HG03575 (cell line): ENCODE data around the gene CPD.
"Not testable (repeated sequence)": the region's sequence is repeated elsewhere in the genome, so short reads cannot be mapped to it uniquely, and the experiment has no call there.

Source experiments
- ATAC-seq: cut with Tn5 transposase; IDR thresholded peaks from one replicate; pipeline ENCODE4 v1.9.1; 2021; ENCODE audit not compliant: unreplicated experiment, insufficient number of reproducible peaks, low FRiP score; ENCODE audit errors: extremely low read depth

CPD gene

DNA sequence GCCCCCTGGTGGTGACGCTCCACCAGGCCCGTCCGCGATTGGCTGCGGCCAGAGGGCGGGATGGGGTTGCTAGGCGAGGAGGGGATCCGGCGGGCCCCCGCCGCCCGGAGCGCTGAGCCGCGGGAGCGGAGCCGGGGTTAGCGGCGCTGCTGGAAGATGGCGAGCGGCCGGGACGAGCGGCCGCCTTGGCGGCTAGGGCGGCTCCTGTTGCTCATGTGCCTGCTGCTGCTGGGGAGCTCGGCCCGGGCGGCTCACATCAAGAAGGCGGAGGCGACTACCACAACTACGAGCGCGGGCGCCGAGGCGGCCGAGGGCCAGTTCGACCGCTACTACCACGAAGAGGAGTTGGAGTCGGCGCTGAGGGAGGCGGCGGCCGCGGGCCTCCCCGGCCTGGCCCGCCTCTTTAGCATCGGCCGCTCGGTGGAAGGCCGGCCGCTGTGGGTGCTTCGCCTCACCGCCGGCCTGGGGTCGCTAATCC lies at the start of gene CPD:
TSS of gene CPD (plus strand) at position 103 of the 478 bp plus-strand sequence. CDS start at position 157, 54 bp downstream.
- no peak for ATAC-seq

DNA sequence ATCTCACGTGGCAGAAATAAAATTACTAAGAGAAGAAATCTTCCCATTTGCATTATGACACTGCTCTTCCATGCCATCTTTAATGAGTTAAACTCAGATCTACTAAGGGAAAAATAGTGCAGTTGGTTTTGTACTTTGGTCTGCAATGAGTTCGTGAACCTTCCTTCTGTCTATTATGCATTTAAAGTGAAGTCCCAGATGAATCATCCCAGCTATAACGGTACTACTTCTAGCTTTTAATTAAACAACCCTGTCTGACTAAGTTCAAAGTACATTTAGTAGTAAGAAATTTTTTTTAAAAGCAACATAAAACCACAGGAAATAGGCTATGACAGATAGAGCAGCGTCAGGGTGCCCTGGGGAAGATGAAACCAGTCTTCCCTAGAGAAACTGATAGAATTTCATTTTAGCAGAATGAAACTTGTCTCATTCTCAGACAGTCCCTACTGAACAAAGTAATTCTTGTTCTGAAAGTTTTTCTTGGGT lies 46.6 kb upstream of the CPD start:
- no peak for ATAC-seq

DNA sequence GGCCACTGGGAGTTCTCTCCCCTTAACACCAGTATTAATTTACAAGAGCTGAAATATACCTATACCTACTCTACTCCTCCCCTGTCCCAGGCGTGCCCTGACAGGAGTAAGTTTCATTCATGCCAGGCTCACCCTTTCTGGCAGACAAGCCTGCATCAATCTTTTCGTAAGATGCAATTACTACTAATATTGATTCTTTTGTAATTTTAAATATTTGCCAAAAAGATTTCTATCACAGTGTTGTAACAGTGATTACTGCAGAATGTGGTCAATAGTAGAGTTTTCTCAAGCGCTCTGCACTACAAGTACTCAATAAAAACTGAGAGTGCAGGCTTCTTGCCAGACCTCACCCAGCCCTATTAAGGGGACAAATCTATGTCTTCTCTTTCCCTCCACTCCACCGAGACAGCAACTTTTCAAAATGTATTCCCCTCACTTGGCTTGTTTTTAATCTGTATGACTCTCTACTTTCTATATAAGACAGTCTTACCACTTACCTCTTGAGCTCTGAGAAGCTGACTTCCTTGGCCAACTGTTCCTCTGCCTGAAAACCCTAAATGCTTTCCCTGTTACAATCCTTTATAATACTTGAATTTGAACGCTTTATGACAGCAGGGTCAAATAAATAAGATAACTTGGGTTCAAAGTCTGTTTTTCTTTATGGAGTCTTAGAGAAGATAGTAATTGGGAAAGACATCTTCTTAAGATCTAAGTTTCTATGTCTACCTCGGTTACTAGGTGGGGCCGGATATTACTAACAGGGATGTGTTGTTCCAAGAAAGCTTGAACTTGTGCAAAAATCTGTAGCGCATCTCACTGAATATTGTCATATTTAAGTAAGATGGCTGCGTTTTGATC lies 45.0 kb upstream of the CPD start, which contains the start of gene TMIGD1:
TSS of gene TMIGD1 (minus strand) at position 555 of the 858 bp plus-strand sequence. CDS start 1,924 bp downstream, outside the sequence.
- ATAC-seq, result no peak

DNA sequence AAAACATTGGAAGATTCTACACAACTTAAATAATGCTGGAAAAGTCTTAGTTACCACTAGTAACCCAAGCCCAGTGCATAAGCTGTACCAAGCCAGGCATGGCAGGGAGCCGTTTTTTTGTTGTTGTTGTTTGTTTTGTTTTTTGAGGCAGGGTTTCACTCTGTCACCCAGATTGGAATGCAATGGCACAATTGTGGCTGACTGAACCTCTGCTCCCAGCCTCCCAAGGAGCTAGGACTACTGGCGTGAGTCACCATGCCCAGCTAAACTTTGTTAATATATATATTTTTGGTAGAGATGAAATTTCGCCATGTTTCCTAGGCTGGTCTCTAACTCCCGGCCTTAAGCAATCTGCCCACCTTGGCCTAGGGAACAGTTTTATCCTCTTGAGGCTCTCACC lies 44.3 kb upstream of the CPD start:
- ATAC-seq, result no peak

DNA sequence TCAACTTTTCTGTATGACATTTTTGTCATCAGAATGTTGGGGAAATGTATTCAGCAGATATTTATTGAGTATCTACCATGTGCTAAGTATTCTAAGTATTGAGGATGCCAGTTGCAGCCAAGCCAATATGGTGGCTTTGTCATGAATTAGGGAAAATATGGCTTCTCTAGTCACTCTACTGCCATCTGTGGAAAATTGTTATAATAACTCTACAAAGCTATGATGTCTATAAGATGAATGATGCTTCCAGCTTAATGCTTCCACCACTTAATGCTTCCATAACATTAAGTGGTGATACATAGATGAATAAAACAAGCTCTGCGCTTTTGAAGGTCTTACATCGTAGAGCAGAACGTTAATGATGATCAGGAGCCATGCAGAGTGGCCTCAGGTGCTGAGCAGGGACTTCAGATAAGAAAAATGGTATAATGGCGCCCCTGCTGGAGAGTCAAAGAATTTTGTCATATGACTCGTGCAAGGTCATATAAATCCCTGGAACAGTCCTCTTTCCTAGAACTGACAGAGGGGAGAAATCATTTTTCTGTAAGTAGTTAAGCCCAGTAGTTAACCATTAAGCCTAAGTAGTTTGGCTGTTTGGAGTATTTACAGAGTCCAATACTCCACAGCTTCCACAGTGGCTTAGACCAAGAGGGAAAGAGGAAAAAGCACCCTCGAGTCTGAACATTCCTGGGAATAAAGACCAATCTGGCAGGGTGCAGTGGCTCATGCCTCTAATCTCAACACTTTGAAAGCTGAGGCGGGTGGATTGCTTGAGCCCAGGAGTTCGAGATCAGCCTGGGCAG lies 42.2 kb upstream of the CPD start:
- ATAC-seq, result no peak

DNA sequence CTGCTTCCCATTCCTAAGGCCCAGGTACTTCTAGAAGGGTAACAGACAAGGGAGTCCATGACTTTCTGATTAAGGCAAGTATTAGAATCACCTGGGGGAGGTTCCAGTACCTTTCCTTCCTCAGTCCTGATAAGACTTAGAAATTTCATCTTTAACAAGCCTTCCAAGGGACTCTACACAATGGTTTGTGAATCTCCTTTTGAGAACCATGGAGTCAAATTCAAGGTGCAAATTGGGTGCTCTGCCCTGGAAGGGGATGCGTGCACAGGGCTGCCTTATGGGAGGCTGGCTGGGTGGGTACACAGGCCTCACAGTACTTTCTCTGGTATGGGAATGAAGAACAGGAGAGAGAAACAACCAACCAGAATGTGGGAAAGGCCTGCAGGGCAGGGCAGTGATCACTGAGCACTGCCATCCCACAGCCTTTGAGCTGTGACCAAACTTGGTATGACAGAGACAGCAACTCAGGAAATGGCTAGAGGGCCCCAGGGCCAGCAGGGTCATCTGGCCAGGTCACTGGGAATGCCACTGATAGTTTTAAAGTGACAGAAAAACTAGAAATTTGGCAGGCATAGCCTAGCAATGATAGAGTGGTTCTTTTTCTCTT lies 41.2 kb upstream of the CPD start:
- ATAC-seq, result no peak

DNA sequence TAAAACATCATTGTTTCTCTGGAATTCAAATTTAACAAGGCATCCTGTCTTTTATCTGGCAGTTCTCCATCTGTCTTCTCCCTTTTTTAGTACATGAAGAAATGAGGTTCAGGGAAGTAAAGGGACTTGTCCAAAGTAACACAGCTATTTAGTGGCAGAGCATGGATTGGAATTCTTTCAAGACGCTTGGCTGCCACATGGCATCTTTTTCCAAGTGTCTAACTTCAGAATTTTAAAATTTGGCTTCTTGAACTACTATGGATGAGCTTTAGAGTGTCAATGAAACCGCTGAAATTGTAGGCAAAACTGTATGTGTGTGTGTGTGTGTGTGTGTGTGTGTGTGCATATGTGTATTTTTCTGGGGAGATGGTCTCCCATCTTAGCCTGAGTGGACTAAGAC lies 39.6 kb upstream of the CPD start:
- ATAC-seq, result no peak

DNA sequence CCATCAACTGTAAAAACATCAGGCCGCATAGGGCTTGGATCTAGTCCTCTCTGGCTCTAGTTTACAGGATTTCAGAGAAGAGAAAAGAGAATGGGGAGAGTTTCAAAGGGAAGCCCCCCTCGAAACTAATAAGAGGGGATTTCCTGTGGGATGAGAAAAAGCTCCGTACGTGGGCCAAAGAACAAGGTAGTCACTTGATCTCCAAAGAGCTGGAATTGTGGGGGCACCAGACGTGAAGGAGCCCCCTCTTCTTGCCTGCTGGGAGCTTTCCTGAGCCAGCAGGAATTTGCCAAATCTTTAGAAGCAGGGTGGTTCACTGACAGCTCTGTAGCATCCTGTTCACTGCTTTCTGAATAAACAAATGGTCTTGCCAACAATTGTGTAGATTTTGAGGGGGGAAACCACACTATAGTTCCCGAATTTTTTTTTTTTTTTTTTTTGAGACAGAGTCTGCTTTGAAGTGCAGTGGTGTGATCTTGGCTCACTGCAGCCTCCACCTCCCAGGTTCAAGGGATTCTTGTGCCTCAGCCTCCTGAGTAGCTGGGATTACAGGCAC lies 37.8 kb upstream of the CPD start:
- ATAC-seq, result no peak

DNA sequence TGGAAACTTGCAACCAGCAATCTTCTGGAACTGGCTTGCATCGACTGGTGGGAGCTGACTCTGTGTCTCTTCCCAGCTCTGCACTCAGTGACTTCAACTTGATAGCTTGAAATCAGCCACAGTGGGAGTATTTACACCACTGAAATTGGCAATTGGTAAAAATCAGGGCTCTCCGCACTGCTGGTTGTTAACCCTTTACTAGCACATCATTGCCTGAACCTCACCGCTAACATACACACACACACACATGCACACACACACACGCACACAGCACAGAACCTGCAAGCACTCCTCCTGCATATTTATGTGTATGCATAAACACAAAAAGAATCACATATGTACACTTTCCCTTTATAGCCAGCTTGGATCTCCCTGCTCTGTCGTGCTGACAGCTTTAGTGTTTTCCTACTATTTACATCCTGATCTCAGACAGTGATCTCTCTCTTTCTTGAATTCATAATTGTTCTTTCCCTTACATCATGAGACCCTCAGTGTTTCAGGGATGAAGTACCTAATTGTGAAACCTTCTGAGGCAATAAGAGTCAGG lies 37.0 kb upstream of the CPD start:
- no peak for ATAC-seq

DNA sequence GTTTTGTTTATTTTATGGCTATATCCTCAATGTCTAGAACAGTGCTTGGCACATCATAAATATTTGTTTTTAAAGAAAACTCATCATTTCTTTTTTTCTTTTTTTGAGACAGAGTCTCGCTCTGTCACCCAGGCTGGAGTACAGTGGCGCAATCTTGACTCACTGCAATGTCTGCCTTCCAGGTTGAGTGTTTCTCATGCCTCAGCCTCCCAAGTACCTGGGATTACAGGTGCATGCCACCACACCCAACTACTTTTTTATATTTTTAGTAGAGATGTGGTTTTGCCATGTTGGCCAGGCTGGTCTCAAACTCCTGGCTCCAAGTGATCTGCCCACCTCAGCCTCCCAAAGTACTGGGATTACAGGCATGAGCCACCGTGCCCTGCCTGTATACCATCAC lies 35.5 kb upstream of the CPD start:
- not testable (repeated sequence) for ATAC-seq

DNA sequence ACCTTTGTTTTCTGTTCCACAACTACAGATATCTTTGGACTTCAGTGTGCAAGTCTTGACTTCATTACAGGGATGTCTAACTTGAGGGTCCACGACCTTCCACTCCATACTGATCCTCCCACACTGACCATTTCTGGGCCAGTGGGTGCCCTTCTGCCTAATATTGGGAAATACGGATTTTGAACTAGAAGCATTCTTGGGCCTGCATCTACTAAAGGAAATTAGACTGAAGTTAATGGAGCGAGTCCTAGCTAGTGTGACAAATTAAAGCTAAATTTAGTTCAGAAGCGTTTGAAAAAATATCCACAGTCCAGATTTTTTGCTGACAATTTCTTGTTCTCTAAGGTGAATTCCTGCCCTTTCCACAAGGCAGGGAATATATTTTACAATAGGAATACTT lies 34.9 kb upstream of the CPD start:
- no peak for ATAC-seq

DNA sequence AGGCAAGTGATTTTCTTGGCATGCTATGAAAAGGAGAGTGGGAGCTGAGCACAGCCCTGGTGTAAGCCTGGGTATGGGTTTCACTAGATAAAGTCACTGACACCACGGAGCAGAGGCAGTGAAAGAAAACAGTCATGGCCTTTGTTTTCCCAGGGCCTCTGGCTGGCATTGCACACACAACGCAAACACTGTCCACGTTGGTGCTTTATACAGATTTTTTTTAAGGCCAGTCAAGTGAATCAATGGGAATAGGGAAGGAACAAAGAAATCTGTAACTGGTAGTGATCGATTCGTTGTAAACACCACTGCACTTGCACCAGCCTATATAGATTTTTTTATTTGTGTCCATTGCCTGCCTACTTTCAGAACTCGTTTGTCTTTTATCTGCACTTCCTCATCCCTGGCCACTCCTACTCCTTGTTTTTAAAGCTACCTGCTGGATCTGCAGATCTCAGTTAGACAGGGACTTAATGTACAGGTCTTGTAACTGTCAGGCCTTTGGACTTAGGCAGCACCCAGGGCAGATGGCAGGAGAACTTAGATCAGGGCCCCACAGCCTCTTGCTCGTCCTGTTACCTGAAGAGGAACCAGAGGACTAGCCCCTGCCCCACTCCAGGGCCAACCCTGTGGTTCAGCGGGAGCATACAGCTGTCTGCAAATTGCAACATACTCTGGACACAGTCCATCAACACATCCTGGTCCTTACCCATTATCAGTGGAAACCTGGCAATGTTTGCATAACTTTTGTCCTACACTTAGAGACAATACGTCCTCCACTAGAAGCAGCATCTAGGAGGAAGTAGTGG lies 34.2 kb upstream of the CPD start:
- ATAC-seq, result no peak

DNA sequence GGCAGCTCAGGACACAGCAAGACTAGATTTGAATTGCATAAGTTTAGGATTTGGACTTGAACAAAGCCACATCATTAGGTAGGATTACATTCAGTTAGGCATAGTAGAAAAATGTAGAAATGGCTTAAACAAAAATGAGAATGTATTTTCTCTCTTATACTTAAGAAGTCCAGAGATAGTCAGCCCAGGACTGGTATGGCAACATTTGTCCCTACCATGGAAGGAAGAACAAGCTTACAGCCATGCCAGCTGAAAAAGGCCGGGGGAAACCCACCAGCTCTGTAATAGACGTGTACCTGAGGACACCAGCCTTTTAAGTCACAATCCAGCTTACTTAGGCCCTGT lies 33.7 kb upstream of the CPD start:
- no peak for ATAC-seq

DNA sequence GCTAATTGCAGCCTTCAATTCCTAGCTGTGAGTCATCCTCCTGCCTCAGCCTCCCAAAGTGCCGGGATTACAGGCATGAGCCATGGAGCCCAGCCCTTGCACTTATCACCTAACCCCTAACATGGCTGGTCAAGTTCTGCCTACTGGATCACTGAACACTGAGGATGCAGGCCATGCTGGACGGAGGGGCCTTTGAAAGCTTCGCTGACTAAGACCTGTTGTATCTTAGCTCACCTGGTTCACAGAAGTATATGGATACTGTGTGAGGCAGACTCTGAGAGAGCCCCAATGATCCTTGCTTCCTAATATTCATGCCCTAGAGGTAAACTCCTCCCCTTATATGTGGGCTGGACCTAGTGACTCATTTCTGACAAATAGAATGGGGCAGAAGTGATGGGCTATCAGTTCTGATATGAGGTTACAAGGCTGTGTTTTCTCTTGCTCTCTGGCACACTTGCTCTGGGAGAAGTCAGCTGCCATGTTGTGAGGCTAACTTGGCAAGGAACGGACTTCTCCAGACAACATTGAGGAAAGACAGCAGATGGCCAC lies 33.1 kb upstream of the CPD start:
- no peak for ATAC-seq

DNA sequence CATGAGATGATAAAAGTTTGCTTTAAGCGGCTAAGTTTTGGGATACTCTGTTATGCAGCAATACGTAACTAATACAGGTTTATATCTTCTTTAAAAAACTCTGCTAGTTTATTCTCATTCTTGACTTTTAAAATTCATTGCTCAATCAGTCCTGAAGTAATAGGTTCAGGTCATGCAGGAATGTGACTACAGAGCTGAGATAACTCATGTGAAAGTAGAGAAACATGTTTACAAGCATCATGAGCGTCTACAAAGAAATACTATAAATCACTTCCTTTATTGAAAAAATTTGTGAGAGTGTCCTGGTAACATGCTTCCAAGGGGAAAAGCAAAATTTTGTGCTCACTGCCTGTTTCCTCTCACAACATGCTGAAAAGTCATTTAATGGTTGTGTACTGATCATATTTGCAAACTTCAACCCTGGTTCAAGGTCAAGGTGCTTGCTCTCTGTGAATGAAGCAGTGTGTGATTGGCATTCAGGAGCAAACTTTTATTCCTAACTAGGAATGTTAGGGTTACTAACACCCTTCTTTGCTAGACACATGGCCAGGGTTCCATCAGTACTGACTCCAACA lies 32.4 kb upstream of the CPD start:
- no peak for ATAC-seq

DNA sequence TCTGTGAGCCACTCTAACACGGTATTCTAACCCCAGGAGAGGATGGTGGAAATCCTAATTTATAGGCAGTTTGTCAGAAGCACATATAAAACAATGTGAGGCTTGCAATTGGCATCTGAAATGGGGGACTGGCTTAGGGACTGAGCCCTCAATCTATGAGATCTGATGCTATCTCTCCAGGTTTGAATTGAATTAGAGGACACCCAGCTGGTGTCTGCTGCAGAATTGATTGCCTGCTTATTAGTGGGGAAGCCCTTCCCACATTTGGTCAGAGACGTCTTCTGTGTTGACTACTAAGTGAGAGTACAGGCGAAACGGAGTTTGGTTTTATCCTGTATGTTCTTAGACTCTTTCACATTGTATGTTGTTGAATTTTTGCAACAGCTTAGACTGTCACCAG lies 31.2 kb upstream of the CPD start:
- no peak for ATAC-seq

DNA sequence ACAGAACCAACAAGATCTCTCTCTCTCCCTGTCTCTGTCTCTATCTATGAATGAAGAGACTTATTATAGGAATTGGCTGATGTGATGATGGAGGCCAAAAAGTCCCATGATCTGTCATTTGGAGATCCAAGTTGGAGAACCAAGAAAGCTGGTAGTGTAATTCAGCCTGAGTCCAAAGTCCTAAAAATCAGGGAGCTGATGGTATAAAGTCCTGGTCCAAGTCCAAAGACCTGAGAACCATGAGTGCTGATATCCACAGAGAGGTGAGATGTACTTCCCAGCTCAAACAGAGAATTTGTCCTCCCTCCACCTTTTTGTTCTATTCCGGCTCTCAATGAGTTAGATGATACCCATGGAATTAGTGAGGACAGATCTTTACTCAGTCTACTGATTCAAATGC lies 29.5 kb upstream of the CPD start:
- no peak for ATAC-seq

DNA sequence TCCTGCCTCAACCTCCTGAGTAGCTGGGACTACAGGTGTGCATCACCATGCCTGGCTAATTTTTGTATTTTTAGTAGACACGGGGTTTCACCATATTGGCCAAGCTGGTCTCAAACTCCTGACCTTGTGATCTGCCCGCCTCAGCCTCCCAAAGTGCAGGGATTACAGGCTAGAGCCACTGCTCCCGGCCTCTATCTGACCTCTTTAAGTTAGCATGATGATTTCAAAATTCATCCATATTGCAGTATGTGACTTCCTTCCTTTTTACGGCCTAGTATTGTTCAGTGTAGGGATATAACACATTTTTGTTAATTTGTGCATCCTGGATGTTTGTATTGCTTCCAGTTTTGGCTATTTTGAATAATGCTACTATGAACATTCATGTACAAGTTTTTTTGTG lies 27.5 kb upstream of the CPD start:
- not testable (repeated sequence) for ATAC-seq
